ENCODE measurements around the gene ABCA13. TPM values are rescaled to one million over a fixed set of nuclear protein-coding genes. Genes with fewer than 3 reads are reported as not detected.

The ABCA13 gene
- total and polyA plus RNA-seq, 2 of the 4 experiments (the other 2 are of a cell fraction) = under 0.01 to 0.07 TPM

DNA sequence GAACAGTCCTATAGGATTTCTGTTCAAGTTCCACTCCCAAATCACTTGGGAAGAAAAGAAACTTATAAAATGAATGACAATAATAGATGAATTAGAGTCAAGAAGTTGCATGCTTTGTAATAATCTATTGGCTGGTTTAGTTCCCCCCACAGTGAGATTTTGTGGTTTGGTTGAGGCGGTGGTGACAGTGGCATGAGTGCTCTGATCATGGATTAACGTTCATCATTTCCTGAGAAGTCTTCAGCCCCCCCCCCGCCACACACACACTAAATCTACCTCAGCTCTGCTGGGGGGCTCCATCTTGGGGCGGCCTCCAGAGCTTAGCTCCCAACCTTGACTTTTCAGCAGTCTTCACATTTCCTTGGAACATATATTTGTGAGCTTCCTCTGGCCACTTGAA, 121.7 kb downstream of the ABCA13 start:
- ChIA-PET POLR2A (ENCODE audit: unreplicated experiment) (no interaction called here), CTCF (interaction anchor here (0.6 kb wide), 1 partner anchor 9 kb away, joined by 4 read pairs; no protein-coding TSS in a partner anchor)
- Histone ChIP-seq H3K14ac (replicated peaks; ENCODE audit: low read depth, low read length) (no peak overlapping the region), H4K20me1 (ENCODE audit: insufficient read depth, low read length) (no peaks in the 10 kb centered on the region), H4K91ac (ENCODE audit: insufficient read depth, low read depth, low read length) (no peak overlapping the region), H3K4me1 (ENCODE audit: control insufficient read depth, insufficient read depth, low read length) (no peaks in the 10 kb centered on the region), H3K4me3 (ENCODE audit: insufficient read depth, low read depth, low read length) (no peak overlapping the region), H3K4ac (ENCODE audit: low read depth, low read length) (no peak overlapping the region), H4K5ac (ENCODE audit: low read depth, low read length) (no peak overlapping the region), H3K9ac (ENCODE audit: low read depth, low read length) (no peak overlapping the region), H2BK20ac (ENCODE audit: low read depth, low read length) (no peak overlapping the region), H4K8ac (ENCODE audit: low read depth in 2 of 2, low read length in 2 of 2) (no peak overlapping the region), H3K36me3 (ENCODE audit: control insufficient read depth, insufficient read depth, low read length) (no peaks in the 10 kb centered on the region), H3K79me1 (ENCODE audit: low read depth in 1 of 2, low read length in 2 of 2) (no peaks in the 10 kb centered on the region), H3K9me3 (ENCODE audit: control insufficient read depth, insufficient read depth, low read length) (no peaks in the 10 kb centered on the region), H3K56ac (ENCODE audit: extremely low read depth, insufficient read depth, low read length) (no peak overlapping the region), H2AFZ (replicated peaks; ENCODE audit: low read length, poor library complexity) (no peak overlapping the region), H3K27me3 (ENCODE audit: control insufficient read depth, insufficient read depth, low read length) (no peaks in the 10 kb centered on the region), H3K18ac (ENCODE audit: low read depth, low read length) (no peak overlapping the region), H3K23ac (ENCODE audit: low read depth, low read length) (no peak overlapping the region), H2AK9ac (replicated peaks; ENCODE audit: low read depth, low read length, poor library complexity) (no peak overlapping the region), H2BK15ac (ENCODE audit: low read depth, low read length) (no peak overlapping the region), H2BK120ac (ENCODE audit: low read depth, low read length) (no peak overlapping the region), H2BK5ac (ENCODE audit: low read depth, low read length, poor library complexity, severe bottlenecking) (no peak overlapping the region), H3K4me2 (ENCODE audit: low read depth, low read length) (no peak overlapping the region), H3K27ac (ENCODE audit: insufficient read depth, low read length) (no peak overlapping the region), H3K9me1 (ENCODE audit: insufficient read depth, low read length) (no peaks in the 10 kb centered on the region), H2AK5ac (ENCODE audit: low read depth, low read length) (no peak overlapping the region)
- WGBS, 2 experiments (ENCODE audit: extremely low coverage in 2 of 2, insufficient read length in 1 of 2) = no CpG with 5 or more reads among the region's 4 CpGs
- BruUV-seq (replicated peaks) = no TSS peak
- ATAC-seq (ENCODE audit: low read depth) (no peak), DNase-seq (no peak)
- dilution Hi-C loops (cut with HindIII; ENCODE audit: low sequenced_read_pairs, unreplicated experiment) (no loop called here), in situ Hi-C loops (cut with MboI; ENCODE audit: low sequenced_read_pairs) (no loop called here), intact Hi-C loops (cut with micrococcal nuclease) (no loop called here)
- TF ChIP-seq, protein P1, sequence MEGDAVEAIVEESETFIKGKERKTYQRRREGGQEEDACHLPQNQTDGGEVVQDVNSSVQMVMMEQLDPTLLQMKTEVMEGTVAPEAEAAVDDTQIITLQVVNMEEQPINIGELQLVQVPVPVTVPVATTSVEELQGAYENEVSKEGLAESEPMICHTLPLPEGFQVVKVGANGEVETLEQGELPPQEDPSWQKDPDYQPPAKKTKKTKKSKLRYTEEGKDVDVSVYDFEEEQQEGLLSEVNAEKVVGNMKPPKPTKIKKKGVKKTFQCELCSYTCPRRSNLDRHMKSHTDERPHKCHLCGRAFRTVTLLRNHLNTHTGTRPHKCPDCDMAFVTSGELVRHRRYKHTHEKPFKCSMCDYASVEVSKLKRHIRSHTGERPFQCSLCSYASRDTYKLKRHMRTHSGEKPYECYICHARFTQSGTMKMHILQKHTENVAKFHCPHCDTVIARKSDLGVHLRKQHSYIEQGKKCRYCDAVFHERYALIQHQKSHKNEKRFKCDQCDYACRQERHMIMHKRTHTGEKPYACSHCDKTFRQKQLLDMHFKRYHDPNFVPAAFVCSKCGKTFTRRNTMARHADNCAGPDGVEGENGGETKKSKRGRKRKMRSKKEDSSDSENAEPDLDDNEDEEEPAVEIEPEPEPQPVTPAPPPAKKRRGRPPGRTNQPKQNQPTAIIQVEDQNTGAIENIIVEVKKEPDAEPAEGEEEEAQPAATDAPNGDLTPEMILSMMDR (conservative IDR thresholded peaks at IDR 0.05; ENCODE audit: low read depth, low read length) = no peak
